Brain pericyte (primary cell): ENCODE measurements around the gene BPIFB4.
"Not testable (repeated sequence)": the region's sequence is repeated elsewhere in the genome, so short reads cannot be mapped to it uniquely, and the experiment has no call there.

ENCODE experiments used
- DNase-seq: peaks from one replicate; pipeline ENCODE4 v3.0.0-alpha.2; 2012; ENCODE audit warnings: low read depth, low spot score

Gene BPIFB4

GRCh38 chr20:33119725-33120720 lies 40.6 kb downstream of the BPIFB4 start:
- no peak for DNase-seq

- no peak for DNase-seq
Measured at GRCh38 chr20:33120934-33121333, 41.5 kb downstream of the BPIFB4 start.

DNA sequence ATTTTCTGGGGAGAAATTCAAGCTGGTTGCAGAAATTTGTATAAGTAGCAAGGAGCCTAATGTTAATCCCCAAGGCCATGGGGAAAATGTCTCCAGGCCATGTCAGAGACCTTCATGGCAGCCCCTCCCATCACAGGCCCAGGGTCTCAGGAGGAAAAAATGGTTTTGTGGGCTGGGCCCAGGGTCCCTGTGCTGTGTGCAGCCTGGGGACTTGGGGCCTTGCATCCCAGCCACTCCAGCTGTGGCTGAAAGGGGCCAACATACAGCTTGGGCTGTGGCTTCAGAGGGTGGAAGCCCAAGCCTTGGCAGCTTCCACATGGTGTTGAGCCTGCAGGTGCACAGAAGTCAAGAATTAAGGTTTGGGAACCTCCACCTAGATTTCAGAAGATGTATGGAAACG lies 42.9 kb downstream of the BPIFB4 start:
- not testable (repeated sequence) for DNase-seq

GRCh38 chr20:33124261-33124660 lies 44.8 kb downstream of the BPIFB4 start:
- DNase-seq = no peak

DNA sequence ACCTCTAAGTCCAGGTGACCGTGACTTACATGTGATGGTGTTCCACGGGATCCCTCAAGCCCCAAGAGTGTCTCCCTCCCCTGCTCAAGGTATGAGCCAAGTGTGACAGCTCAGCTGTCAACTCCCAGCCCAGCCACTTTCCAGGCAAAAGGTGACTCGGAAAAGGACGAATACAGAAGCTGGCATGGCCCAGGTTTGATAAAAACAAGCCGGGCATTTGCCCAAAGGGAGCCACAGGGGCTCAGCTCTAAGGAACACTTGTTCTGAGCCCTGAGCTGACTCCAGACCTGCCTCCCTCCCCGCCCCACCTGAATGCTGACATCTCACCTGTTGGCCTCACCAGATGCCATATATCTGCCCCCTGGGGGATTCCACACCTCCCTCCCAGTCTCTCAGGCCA lies 45.6 kb downstream of the BPIFB4 start:
- no peak for DNase-seq

DNA sequence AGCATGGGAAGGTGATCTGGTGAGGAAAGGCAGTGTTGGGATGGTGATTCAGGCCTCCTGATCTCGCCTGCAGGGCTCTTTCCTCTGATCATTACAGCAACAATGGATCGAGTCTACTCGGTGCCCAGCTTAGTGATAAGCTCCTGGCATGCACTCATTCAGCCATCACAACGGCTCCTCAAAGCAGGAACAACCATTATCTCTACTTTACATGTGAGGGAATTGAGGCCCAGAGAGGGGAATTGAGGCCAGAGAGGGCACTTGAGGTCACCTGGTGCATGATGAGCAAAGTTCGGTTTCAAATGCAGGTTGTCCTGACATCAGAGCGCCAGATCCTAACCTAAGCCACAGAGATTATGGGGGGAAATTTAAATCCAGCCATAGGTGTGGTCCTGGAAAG lies 46.5 kb downstream of the BPIFB4 start:
- DNase-seq = no peak

GRCh38 chr20:33127422-33128097 lies 48.1 kb downstream of the BPIFB4 start:
- DNase-seq = no peak

GRCh38 chr20:33130568-33131061 lies 51.2 kb downstream of the BPIFB4 start:
- no peak for DNase-seq

DNA sequence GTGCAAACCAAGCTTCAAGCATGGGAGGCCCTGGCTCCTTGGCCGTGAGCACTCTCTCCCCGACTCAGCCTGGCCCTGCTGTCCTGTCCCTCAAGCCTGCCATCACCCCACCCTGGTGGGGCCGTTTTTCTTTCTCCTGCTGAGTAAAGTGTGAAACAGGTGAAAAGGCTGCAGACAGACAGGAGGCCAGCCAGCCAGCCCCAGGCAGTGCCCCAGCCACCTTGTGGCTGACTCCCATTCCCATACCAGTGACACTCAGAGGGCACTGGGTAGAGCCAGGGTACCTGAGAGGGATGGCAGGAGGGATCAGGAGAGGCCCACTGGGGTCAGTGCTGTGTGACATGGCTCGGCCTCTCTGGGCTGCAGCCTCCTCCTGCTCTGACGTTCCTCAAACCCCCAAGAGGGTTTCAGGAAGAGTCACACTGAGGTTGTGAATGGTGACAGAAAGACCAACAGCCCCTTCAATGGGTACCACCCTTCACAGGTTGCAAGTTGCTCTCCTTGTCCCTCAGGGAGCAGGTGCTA lies 52.6 kb downstream of the BPIFB4 start:
- no peak for DNase-seq

GRCh38 chr20:33132513-33133372 lies 53.3 kb downstream of the BPIFB4 start:
- no peak for DNase-seq

- DNase-seq = no peak
Measured at GRCh38 chr20:33133373-33133941, 54.0 kb downstream of the BPIFB4 start.

DNA sequence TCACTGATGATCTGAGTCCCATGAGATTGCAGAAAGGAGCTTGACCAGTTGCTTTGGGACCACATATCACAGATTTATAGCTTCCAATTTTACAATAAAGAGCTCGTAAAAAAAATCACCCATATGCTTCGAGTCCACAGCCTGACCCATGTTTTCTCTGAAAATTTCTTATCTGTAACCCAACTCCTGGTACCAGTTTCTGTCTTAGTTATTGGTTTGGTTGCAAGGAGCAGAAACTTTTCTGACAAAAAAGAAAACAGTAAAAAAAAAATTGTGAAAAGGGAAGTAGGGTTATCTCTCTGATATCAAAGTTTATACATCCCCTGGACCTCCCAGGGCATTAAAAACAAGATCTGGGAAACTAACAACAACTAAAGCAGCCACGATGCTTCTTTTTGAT lies 57.8 kb downstream of the BPIFB4 start:
- DNase-seq = no peak

- no peak for DNase-seq
Measured at GRCh38 chr20:33139467-33139866, 60.0 kb downstream of the BPIFB4 start.

DNA sequence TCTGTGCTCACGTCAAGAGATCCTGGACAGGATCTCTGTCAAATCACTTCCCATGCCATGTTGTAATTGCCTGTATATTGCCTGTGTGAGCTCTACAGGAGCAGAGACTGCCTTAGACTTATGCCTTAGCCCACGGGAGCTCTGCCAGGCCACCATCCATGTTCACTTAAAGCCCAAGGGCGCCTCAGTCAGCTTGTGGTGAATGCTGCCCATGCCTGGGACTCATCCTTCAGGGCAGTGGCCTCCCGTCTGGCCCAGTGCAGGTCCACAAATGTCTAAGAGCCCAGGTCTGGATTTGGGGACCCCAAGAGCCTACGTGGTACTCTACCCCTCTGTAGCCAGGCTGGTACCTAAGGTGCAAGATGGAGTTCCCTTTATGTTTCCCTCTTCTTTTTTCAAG lies 66.1 kb downstream of the BPIFB4 start:
- DNase-seq = no peak

GRCh38 chr20:33147299-33147698 lies 67.9 kb downstream of the BPIFB4 start:
- DNase-seq = no peak

DNA sequence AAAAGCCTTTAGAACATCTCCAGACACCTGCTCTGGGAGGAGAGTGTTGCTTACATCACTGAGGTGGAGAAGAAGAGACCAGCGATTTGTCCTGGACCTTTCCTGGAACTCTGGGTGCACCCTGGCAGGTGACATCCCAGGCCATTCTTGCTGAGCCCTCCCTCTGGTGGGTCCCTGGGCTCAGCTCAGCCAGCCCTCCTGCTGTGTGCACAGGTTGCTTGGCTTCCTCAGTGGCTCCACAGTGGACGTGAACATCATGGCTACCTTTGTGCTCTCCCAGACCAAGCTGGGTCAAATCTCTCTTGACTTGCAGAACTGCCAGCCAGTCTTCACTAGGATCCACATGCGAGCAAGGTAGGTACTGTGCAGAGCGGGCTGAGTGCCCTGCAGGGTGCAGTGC lies 68.6 kb downstream of the BPIFB4 start:
- DNase-seq = no peak

GRCh38 chr20:33154252-33154651 lies 74.8 kb downstream of the BPIFB4 start:
- no peak for DNase-seq

DNA sequence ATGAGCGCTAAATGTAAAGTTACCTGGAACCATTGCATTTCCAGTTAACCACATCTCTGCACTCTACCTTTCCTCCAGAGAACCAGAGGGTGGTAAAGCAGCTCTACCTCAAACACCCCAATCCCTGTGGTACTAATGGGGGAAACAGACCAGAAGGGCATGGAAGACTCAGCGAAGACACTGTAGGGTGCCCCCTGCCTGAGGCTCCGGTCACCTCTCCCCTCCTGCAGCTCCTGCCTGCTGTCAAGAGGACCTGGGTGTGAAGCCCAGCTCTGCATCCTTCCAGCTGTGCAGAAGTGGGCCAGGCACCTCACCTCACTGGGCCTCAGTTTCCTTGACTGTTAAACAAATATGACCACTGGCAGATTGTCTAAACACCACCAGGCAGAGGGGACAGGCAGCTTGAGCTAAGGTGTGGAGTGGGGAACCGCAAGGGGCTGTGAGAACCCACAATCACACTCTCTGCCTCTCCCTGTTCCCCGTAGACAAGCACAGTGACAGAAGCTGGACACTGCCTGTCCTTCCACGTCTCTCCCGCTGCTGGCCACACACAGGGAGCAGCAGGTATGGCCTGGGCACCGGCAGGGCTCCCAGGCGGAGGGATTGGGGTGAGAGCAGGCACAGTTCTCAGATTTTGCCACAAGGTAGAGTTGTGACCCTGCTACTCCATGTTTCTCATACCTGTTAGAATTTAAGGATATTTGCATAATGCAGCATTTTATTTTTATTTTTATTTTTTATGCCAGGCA lies 79.4 kb downstream of the BPIFB4 start:
- DNase-seq = no peak

DNA sequence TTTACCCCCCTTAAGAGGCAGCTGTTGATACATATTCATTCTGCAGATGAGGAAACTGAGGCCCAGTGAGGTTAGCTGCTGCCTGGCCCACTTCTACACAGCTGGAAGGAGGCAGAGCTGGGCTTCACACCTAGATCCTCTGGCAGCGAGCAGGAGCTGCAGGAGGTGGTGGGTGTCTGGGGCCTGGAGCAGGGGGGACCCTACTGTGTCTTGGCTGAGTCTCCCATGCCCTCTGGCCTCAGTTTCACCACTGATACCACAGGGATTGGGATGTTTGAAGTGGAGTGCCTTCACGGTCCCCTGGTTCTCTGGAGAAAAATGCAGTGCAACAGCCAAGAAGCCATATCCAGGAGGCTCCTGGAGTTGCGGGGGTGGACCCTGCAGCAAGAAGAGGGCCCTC lies 80.3 kb downstream of the BPIFB4 start:
- no peak for DNase-seq

DNA sequence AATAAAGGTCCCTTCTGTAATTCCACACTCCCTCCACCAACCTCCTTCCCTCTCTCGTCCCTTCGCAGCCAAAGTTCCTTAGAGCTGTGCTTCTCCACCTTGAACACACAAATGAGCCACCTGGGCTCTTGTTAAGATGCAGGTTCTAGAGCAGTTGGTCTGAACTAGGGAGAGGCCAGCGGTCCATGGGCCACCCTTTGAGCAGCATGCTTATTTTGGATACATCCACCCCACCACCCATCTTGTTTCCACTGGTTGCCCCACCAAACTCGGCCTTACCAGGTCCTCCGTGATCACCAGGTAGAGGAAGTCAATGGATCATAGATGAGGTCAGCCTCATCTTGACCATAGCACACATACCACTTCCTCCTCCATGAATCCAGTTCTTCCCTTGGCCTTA lies 81.2 kb downstream of the BPIFB4 start:
- no peak for DNase-seq
